ENCODE data around the gene KDM4F.

KDM4F gene

GRCh38 chr11:95093548-95093947, 44.3 kb downstream of the KDM4F start:
- no peak overlapping the region for H3K4me3 ChIP-seq (ENCODE audit: low read length)
- H3K9ac ChIP-seq (ENCODE audit: low read depth, low read length), result no peak overlapping the region
- H3K36me3 ChIP-seq (ENCODE audit: insufficient read depth, low read depth, low read length), result no peaks in the 10 kb centered on the region
- no peak overlapping the region for H3K27ac ChIP-seq (ENCODE audit: low read length)
- H3K4me1 ChIP-seq (ENCODE audit: insufficient read depth, low read length), result peaks cover 14% of the 10 kb centered on the region; the same call in 1 of the 2 replicates
- no peaks in the 10 kb centered on the region for H3K9me3 ChIP-seq (ENCODE audit: insufficient read depth, low read depth, low read length)
- peaks cover 40% of the 10 kb centered on the region for H3K27me3 ChIP-seq (ENCODE audit: insufficient read depth, low read length)

DNA sequence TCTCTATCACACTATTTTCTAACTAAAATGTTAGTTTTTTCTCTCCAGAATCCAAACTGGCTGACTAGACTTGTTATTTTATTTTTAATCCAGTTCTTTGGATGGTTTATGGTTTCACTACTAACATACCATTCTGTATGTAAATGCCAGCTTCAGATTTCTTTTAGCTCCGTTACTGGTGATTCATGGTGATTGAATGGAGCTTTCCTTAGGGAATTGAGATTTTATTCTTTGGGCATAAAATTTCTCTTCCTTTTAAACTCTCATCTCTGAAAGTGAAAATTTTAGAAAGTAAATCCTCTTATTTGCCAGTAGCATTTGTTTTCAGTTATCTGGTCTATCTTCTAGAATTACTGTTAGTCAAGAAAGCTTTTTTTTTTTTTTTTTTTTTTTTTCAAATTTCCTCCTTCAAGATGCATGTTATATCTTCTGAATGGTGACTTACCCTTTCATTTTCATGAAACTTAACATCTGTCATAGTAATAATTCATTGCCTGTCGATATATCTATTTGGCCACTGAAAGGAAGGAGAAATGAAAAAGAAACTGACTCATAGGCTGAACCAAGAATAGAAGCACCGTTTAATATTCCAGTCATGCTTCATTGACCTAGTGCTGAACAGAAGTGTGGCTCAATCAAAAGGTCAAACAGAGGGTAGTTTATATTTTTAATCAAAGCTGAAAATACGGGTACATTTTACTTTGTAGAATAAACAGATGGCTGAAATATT, 46.8 kb downstream of the KDM4F start:
- Histone ChIP-seq H3K36me3 (ENCODE audit: insufficient read depth, low read depth, low read length) (no peaks in the 10 kb centered on the region), H3K4me3 (ENCODE audit: low read length) (no peak overlapping the region), H3K9ac (ENCODE audit: low read depth, low read length) (no peak overlapping the region), H3K4me1 (ENCODE audit: insufficient read depth, low read length) (peaks cover 7% of the 10 kb centered on the region; the same call in 1 of the 2 replicates), H3K9me3 (ENCODE audit: insufficient read depth, low read depth, low read length) (no peaks in the 10 kb centered on the region), H3K27me3 (ENCODE audit: insufficient read depth, low read length) (peaks cover 18% of the 10 kb centered on the region), H3K27ac (ENCODE audit: low read length) (no peak overlapping the region)

- H3K9me3 ChIP-seq (ENCODE audit: insufficient read depth, low read depth, low read length), result no peaks in the 10 kb centered on the region
These were observed 48.0 kb downstream of the KDM4F start for GRCh38 chr11:95097209-95097608.

GRCh38 chr11:95098826-95099225, 49.6 kb downstream of the KDM4F start:
- H3K9me3 ChIP-seq (ENCODE audit: insufficient read depth, low read depth, low read length), result no peaks in the 10 kb centered on the region
- no peaks in the 10 kb centered on the region for H3K27me3 ChIP-seq (ENCODE audit: insufficient read depth, low read length)
- no peak overlapping the region for H3K9ac ChIP-seq (ENCODE audit: low read depth, low read length)
- H3K36me3 ChIP-seq (ENCODE audit: insufficient read depth, low read depth, low read length), result no peaks in the 10 kb centered on the region
- H3K27ac ChIP-seq (ENCODE audit: low read length), result no peak overlapping the region
- H3K4me1 ChIP-seq (ENCODE audit: insufficient read depth, low read length), result no peaks in the 10 kb centered on the region; the same call in 1 of the 2 replicates
- H3K4me3 ChIP-seq (ENCODE audit: low read length), result no peak overlapping the region

More at GRCh38 chr11:95097209-95097608, 48.0 kb downstream of the KDM4F start:
- peaks cover 7% of the 10 kb centered on the region; the same call in 1 of the 2 replicates for H3K4me1 ChIP-seq (ENCODE audit: insufficient read depth, low read length)
- H3K36me3 ChIP-seq (ENCODE audit: insufficient read depth, low read depth, low read length), result no peaks in the 10 kb centered on the region
- peaks cover 6% of the 10 kb centered on the region for H3K27me3 ChIP-seq (ENCODE audit: insufficient read depth, low read length)
- H3K4me3 ChIP-seq (ENCODE audit: low read length), result no peak overlapping the region
- H3K27ac ChIP-seq (ENCODE audit: low read length), result no peak overlapping the region
- no peak overlapping the region for H3K9ac ChIP-seq (ENCODE audit: low read depth, low read length)

GRCh38 chr11:95100191-95100648, 51.0 kb downstream of the KDM4F start:
- Histone ChIP-seq H3K4me3 (ENCODE audit: low read length) (no peak overlapping the region), H3K9ac (ENCODE audit: low read depth, low read length) (no peak overlapping the region), H3K4me1 (ENCODE audit: insufficient read depth, low read length) (no peaks in the 10 kb centered on the region), H3K27ac (ENCODE audit: low read length) (no peak overlapping the region), H3K27me3 (ENCODE audit: insufficient read depth, low read length) (no peaks in the 10 kb centered on the region), H3K9me3 (ENCODE audit: insufficient read depth, low read depth, low read length) (no peaks in the 10 kb centered on the region), H3K36me3 (ENCODE audit: insufficient read depth, low read depth, low read length) (no peaks in the 10 kb centered on the region)

Data from iPS-20b (cell line).